Muscle of back (tissue), 11 donors: ENCODE results near the gene TWIST2. TPM values are rescaled to one million over a fixed set of nuclear protein-coding genes. Genes with fewer than 3 reads are reported as not detected.

ENCODE experiments used
- DNase-seq, 3 donors: peaks; one replicate each; pipeline versions ENCODE4 v3.0.0 to v3.0.0-alpha.2; 2013
- polyA plus RNA-seq, 10 donors: library from polyadenylated mRNA; unstranded; fragments of 120-200 nt; gene quantifications; one replicate each; pipeline ENCODE4 v1.2.1, GENCODE V29; 2013; ENCODE audit not compliant: insufficient read length in 10 of 10

TWIST2 gene
- polyA plus RNA-seq, 10 donors = 4.9 to 104 (median 6.9) TPM

DNA sequence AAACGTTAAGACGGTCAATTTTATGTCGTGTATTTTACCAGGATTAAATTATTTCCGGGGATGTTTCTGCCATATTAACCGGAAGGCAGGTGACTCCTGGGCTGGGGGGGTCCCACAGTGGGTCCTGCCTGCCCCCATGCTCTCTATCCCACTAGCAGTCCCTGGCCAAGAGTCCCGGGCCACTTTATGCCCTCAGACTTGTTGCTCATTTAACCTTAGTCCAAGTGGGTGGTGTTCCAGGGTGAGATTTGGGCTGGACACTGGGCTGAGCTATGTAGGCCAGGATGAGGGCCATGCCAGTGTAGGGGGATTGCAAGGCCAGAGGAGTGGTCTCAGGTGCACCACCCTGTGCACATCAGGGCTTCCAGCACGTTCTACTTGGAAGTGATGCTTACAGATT, 24.1 kb downstream of the TWIST2 start:
- DNase-seq = no peak

DNA sequence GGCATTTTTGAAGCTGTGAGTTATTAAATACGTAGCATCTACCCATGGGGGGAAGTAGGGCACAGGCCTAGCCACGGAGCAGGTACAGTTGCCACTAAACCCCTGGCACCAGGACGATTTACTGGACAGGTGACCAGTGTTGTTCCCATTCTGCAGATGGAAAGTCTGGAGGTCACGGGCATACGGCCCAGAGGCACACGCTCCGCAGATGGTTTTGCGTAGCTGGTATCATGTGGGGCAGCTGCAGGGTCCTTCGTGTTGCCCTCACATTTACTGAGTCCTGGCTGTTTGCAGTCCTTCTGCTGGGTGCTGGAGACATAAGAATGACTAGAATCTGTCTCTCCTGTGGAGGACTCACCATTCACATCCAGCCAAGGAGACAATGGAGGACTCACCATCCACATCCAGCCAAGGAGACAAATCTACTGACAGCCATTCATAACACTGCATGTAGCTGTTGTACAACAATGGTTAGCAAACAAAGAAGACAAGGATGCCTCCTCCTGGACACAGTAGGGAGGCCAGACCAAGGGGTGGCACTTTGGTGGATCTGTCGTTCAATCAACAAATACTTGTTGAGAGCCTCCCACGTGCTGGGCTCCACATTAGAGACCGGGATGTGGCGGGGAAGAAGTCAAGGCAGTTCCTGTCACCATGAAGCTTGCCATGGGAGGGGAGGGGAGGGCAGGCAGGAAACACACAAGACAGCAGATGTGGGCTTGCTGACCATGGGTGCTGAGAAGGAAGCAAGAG, 24.9 kb downstream of the TWIST2 start:
- DNase-seq = no peak

DNA sequence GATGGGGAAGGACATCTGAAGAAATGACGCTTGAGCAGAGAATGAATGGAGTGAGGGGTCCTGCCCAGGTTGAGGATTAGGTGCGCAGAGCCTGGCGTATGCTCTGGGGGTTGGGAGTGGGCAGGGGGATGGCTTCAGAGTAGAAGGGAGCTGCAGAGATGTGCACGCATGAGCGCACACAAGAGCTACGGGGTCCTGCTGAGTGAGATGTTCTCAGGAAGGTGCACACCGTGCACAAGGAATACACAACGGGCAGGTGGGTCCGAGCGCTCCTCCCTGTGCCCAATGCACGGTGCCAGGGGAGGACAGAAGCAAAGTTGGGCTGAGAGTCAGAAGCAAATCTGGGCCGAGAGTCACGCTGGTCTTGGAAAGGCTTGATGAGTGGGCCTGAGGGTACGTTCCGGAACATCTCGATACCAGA, 25.5 kb downstream of the TWIST2 start:
- DNase-seq = no peak

DNA sequence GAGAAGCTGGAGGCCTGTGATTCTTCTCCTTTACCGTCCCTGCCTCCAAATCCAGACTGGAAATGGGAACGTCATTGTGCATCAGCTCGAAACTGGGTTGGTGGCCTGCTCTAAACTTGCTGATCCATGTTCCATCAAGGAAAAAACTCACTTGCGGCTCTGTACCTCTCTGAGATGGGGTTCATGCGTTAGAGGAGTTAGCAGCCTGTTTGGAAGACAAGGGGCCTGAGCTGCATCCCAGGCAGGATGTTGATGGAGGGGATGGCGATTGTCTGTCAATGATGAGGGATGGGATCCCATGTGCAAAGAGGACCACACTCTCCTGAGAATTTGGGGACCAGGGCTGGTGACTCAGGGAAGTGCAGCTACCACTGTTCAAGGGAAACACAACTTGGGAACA, 26.0 kb downstream of the TWIST2 start:
- no peak for DNase-seq

DNA sequence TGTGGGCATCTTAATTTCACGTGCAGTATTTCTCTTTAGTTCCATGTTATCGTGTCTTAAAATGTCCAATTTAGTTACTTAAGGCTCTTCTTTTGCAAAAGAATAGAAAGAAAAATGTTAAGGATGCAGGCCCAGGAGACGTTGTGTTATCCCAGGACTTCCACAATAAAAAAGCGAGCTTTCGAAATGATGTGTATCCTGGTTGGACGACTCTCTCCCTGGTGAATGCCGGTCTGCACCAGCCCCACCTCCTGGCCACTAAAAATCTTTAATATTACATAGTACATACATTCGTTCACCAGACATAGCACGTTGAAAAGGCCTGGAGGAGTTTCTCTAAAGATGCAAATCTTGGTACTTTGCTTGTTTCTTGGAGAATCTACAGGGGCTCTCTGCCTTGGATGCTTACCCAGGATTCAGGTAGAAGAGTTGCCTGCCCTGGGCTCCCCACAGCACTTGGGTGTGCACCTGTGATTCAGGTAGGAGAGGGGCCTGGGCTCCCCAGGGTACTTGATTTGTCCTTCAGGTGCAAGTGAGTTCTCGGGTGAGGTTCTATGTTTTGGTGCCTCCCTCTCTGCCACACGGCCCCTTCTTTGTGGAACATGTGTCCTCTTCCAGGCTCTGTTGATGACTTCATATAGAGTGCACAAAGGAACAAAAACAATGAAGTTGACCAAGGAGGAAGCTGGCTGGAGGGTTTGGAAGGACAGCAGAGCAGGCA, 26.6 kb downstream of the TWIST2 start:
- peak in 1 of 3 donors; percentile 72 for DNase-seq

DNA sequence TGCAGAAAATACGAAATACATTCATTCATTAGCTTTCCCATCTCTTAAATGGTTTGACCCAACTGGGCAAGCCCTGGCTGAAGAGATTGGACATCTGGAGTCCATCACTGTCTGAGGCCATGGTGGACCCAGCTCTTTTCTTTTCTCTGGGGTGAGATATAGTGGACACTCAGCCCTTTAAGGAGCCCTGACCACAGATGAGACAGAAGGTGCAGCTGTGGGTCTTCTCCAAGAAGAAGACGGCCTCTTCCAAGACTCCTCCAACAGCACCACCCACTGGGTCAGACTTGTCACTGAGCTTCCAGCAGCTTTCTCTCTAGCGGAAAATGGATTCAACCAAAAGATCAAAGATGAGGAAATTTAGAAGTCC, 27.2 kb downstream of the TWIST2 start:
- DNase-seq = no peak

DNA sequence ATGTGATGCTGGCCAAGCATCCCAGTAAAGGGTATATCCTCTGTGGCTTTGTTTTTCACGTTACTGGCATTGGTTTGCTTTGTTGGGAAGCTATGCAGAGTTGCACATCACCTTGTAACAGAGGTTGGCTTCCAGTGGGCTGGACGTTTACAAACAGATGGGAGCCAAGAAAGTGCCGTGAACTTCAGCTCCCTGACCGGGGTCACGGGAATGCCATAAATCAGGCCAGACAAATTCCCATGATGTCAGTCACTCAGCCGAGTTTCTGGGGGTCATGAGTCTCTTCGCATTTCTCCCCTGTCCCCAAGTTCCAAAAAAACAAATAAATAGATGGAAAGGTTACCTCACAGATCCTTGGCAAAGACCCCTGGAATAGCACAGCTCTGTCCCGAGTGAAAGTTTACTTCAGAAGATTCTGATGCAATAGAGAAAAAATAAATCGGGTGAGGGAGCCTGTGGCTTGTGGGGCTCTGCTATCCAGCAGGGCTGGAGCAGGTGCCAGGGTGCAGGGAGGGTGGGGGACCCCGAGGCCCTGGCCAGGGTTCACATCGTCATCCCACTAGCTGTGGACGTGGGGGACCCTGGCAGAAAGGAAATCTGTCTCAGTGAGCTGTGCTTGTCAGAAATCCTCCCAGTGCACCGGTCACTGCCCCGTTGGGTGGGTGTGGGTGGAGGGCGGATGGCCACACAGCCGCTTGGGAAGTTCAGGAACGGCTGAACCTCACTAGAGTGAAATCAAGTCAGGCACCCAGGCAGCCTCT, 27.8 kb downstream of the TWIST2 start:
- DNase-seq = peak in 1 of 3 donors; percentile 71

DNA sequence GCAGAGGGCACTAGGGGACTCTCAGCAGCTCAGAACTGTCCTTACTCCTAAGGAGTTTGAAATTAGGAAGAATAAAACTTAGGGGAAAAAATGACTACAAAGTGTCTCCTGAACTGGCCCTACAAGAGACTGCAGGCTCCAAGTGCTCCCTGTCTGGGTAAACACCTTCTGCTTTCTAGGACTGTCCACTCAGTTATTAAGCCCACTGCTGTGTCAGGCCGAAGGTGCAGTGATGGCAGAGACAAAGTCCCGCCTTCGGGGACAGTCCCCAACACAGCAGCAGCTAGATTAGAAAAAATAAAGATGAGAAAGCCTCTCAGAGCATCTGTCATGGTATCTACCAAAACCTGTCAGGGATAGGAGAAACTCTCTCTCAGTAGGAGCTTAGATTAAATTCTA, 28.3 kb downstream of the TWIST2 start:
- no peak for DNase-seq

DNA sequence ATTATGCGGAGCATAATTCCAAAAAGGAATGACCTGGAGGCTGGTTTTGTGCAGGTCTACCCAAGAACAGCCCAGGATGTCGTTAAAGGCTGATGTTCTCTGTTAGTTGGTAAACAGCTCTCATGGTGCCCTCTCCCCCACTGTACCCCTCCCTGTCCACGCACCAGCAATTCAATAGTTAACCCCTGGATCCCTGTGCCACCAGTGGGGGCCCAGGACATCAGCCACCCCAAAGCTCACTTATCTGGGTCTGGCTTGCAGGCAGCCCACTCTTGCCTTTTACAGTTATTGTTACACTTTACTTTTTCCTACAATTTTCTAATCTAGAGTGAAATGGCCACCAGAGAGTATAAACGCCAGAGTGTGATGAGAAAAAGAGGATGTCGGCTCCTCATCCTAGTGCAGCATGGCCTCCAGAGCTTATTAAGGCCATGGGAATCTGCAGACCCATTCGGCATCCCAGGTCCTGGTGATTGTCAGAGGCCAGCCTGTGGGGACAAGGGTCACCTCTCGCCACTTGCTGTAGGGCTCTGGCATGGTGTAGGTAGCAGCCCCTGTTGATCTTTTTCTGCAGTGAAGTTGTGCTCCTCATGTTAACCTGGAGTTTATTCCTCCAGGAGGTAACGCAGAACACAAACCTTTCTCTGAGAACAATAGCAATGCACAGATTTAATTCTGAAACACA, 30.3 kb downstream of the TWIST2 start:
- no peak for DNase-seq

DNA sequence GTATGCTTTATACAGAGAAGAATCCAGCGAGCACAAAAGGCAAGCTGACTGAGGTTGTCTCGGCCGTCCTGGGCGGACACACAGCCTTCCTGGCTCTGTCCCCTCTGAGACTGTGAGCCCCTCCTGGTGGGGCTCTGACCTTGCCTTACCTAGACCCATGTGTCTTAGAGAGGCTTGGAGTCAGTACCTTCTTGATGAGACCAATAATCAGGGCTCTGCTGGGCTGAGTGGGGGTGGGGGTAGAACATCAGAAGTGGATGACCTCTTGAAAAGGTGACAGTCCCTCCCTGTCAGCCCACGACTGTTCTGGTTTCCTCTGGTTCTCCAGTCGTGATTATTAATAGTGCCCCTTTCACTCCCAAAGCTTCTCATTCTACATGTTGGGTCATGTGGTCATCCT, 31.2 kb downstream of the TWIST2 start:
- DNase-seq = no peak

DNA sequence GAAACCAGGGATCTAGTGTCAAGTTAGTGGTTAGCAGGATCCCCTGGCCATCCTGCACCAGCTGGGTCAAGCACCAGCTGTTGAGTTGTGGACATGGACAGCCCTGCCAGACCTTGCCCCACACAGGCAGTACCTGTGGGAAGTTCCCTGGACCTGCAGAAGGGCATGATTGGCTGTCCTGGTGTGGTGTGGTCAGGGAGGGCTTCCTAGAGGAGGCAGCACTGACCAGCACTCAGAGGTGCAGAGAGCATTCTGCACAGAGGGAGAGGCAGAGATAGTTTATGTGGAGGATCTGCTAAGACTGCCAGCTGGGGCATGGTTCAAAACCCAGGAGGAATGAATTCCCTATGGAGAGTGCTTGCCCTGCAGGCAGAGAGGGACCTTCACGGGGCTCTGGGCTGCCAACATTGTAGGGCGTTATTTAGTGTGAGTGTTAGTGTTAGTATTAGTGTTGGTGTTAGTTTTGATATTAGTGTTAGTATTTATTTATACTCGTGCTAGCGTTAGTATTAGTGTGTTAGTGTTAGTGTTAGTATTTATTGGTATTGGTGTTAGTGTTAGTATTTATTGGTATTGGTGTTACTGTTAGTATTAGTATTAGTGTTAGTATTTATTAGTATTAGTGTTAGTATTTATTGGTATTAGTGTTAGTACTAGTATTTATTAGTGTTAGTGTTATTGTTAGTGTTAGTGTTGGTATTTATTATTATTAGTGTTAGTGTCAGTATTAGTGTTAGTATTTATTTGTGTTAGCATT, 31.9 kb downstream of the TWIST2 start:
- no peak for DNase-seq

DNA sequence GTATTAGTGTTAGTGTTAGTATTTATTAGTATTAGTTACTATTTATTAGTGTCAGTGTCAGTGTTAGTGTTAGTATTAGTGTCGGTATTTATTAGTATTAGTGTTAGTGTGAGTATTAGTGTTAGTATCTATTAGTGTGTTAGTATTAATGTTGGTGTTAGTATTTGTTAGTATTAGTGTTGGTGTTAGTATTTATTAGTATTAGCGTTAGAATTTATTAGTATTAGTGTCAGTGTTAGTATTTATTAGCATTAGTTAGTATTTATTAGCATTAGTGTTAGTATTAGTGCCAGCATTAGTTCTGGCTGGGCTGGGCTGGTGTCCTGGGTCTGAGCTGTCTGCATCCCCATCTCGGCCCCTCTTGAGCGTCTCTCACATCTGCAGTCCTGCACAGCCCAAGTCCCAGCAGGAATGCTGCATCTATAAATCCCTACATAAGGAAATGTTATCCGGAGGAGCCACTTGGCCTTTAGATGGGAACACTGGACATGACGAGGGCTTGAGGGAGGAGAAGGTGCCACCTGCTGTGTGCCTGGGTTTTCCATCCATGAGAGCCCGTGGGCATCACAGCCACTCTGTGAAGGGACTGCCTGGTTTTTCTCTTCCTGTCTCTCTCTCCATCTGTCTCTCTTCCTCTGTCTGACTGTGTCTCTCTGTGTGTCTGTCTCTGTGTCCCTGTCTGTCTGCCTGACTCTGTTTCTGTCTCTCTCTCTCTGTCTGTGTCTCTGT, 33.6 kb downstream of the TWIST2 start:
- peak in 1 of 3 donors; percentile 68 for DNase-seq

DNA sequence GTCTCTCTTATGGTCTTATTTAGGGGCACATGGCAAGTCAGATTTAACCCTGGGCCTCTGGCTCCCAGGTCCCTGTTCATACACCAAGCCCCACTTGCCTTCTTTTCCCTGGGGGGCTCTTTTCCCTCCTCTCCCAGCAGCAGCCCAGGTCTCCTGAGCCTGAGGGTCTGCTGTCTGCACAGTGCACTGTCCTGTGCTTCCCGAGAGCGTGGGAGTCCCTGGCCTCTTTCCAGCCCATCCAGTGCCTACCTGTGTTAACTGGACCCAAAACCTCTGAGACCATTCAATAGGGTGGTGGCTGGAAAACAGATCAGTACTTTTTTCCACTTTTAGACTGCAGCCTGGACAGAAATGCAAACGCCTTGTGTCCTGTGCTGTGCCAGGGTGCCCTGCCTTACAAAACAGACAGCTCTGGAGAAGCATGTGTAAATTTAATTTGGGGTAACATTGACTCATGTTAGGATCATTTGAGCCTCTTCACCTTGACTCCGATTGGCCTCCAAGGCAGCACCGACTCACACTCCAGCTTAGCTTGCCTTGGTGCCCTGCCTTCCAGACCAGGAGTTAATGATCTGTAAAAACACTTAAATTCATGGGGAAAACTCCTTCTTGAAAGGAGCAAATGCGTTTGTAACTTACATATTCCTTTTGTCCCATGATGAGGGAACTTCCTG, 34.3 kb downstream of the TWIST2 start:
- DNase-seq = peak in 1 of 3 donors; percentile 40

DNA sequence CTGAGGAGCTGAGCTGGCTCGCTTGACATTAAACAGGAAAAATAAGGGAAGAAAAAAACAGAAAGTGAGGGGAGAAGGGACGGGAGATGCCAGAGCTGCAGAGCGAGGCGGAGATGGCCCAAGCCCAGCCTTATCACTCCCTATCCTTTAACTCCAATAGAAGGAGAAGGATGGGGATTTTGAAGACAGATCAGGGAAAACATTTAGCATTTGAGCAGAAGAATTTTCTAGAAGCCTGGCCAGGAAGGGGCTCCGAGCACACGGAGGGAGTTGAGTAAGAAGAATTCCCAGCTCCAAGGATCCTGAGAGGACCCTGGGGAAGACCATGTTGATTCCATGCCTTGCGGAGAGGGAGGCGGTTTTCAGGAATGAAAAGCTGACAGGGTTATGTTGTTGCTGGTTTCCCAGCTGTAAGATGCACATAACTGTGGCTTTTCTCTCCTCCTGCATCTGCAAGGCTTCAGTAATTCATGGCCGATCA, 35.6 kb downstream of the TWIST2 start:
- DNase-seq = peak; percentile 52 to 86 (median 85)

DNA sequence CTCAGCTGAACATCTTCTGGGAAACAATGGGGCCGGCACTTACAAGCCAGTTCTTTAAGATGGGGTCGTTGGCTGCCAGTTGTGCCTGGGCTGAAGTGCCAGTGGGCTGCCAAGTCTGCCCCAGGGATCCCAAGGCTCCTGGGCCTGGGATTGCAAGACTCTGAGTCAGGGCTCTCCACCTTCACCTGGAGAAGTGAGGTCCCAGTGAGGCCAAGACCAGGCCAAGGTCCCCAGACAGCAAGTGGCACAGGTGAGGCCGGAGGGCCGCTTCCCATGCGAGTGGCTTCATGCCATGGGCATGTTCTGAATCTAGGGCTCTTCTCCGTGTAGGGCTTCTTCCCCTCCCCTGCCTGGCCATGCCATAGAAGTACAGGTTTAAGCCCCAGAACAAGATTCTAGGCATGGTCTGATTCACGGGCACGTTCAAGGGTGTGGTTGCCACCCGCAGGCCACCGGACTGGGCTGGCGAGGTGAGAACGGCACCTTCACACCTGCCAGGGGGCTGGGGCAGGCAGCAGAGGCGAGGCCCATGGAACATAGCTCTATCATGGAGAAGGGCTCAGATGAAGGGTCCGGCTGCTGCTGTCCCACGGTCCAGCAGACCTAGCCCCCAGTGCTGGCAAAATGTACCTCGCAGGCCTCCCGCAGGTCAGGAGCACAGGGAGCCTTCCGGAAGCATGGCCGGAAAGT, 36.4 kb downstream of the TWIST2 start:
- no peak for DNase-seq

DNA sequence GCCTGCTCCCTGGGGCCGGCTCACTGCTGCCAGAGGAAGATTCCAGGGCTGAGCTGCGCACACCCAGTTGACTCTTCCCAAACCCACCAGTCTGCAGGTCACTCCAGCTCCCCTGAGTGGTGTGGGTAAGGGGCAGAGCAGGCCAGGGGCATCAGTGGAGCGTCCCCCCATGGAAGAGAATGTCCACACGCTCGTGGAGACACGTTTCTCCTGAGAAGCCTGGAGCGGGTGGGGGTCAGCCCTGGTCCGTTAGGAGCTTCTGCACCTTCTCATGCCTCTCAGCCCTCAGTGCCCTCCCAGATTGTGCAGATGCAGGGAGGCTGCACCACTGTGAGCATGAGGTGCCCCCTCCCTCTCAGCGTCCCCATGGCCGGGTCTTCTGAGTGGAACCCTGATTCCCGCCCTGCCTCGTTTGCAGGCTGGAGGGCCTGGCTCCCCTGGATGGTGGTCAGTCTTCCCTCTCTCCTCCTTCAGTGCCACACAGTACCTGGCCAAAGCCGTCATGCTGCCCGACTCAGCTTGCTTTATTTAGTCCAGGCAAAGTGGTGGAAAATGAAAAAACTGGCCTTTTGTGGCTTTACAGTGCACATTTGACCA, 37.0 kb downstream of the TWIST2 start:
- no peak for DNase-seq

DNA sequence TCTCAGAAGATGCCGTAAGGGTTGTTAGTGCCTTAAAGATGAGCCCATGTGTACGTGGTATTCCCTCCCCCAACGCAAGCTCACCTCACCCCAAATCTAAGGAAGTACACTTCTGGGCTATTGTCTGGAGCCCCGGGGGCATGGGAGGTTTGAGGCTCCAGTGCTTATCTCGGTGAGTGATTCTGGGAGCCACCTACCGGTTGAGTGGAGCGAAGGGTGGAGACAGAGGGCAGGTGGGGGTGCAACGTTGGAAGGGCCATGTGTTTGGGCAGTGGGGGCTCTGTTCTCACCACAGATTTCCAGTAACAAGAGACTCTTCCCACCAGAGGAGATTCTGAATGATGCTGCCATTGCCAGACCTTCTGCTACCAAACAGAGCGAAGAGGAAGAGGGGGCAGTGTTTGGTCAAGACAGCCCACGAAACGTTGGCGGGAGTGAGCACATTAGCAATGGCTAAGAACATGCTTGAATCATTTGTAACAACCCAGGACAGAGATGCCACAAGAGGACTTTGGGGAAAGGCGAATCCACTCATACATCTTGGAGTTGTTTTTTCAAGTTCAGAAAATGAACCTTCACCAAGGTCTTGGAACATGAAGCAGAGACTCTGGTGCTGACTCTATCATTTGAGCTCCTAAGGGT, 38.7 kb downstream of the TWIST2 start:
- DNase-seq = no peak

DNA sequence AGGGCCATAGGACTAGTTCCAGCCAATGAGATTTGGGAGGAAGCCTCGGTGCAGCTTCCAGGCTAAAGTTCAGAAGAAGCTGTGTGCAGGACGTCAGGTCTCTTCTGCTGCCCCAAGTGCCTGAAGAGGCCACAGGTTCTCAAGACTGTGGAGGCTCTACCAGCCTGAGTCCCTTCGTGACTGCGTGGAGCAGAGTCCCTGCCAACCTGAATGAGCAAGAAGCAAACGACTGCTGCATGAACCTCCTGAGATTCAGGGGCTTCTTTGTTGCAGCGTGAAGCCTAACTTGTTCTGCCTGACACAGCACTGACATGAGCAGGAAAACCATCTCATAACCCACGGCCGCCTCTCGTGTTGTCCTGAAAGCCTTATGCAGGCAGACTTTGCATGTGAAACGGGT, 39.7 kb downstream of the TWIST2 start:
- DNase-seq = no peak
